ENCODE data around the gene TMEM151B. TPM values are rescaled to one million over a fixed set of nuclear protein-coding genes. Genes with fewer than 3 reads are reported as not detected.
"Not testable (repeated sequence)": the region's sequence is repeated elsewhere in the genome, so short reads cannot be mapped to it uniquely, and the experiment has no call there.

TMEM151B gene
- total RNA-seq, 1 experiment from 2014 or later = 0.20 TPM

DNA sequence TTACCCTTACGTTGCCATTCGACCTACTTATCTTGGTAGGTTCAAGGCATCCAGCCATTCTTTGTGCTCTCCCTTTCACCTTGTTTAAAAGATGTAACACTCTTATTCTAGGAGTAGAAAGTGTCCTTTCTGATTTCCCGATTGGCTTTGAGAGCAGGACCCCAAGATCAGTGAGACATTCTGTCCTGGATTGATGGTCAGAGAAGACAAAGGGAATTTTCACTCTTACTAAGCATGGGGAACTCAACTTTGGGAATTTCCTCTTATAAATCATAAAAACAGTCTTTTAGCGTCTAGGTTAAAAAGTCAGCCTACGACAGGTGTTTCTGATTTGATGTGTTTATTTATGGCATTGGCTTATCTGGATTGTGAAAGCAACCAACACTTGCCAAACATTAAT is 45.7 kb downstream of the TMEM151B start:
- no peak overlapping the region for H3K4me3 ChIP-seq
- H3K27me3 ChIP-seq = peaks cover 56% of the 10 kb centered on the region
- H3K36me3 ChIP-seq = peaks cover 16% of the 10 kb centered on the region
- no peak for DNase-seq
- H3K9me3 ChIP-seq = no peaks in the 10 kb centered on the region; the same call in 1 of the 2 replicates

DNA sequence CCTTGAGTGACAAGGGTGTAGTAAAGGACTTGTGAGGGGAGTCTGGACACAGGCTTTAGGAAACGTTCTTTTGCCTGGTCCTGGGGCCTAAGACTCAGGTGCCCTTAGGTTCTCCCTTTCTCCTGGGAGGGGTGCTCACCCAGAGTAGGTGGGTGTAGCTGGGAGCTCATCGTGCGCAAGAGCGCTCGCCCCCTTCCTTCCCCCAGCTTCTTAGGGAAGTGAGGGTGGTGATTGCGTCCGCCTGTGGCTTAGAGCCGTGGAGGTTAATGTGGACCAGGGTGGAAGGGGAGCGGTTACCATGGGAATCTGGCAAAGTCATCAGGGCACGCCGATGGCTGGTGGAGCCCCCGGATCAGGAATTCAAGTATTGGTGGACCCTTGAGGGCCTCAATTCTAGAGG is 46.2 kb downstream of the TMEM151B start:
- no peak for DNase-seq
- H3K9me3 ChIP-seq = no peaks in the 10 kb centered on the region; the same call in 1 of the 2 replicates
- peaks cover 61% of the 10 kb centered on the region for H3K27me3 ChIP-seq
- H3K36me3 ChIP-seq = peaks cover 11% of the 10 kb centered on the region
- H3K4me3 ChIP-seq = no peak overlapping the region

DNA sequence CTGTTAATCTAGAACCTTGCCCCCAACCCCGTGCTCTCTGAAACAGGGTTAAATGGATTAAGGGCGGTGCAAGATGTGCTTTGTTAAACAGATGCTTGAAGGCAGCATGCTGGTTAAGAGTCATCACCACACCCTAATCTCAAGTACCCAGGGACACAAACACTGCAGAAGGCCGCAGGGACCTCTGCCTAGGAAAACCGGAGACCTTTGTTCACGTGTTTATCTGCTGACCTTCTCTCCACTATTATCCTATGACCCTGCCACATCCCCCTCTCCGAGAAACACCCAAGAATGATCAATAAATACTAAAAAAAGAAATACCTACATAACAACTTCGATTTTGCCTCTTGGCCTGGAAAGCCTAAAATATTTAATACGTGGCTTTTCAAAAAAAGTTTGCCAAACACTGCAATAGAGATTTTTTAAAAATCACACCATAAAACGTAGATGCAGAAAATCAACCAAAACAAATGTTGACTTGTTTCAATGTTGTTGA is 46.9 kb downstream of the TMEM151B start:
- H3K27me3 ChIP-seq = peaks cover 65% of the 10 kb centered on the region
- not testable (repeated sequence) for H3K9me3 ChIP-seq, DNase-seq, H3K4me3 ChIP-seq, H3K36me3 ChIP-seq

DNA sequence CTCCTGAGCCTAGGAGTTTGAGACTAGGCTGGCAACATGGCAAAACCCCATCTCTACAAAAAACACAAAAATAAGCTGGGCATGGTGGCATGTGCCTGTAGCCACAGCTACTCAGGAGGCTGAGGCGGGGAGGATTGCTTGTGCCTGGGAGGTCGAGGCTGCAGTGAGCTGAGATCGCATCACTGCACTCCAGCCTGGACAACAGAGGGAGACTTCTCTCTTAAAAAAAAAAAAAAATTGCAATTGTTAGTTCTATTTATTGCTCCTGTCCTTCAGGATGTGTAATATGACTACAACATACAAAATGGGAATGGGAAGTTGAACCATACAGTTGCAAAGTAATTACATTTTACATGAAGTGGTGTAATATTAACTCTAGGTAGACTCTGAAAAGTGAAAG is 51.0 kb downstream of the TMEM151B start:
- H3K36me3 ChIP-seq = no peaks in the 10 kb centered on the region
- no peak overlapping the region for H3K4me3 ChIP-seq
- H3K27me3 ChIP-seq = peaks cover 77% of the 10 kb centered on the region
- DNase-seq = no peak
- no peaks in the 10 kb centered on the region; the same call in 1 of the 2 replicates for H3K9me3 ChIP-seq

DNA sequence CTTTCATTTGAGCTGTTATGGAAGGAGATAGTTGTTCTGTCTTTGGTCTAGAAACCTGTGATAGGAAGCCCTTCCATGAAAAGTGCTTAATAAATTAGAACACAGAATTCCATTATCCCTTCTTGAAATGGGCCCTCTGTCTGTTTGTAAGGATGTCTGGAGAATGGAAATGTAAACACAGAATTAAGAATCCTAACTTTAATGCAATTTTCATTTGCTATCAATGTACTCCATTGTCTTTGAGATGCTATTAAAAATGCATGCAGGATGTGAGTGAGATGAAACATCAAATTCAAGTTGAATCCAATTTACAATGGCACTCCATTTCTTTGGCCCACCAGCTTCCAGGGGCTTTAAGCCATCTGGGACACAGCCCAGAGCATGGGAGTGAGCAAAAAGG is 56.8 kb downstream of the TMEM151B start:
- peaks cover 65% of the 10 kb centered on the region for H3K27me3 ChIP-seq
- no peak for DNase-seq
- H3K9me3 ChIP-seq = no peaks in the 10 kb centered on the region
- no peak overlapping the region for H3K4me3 ChIP-seq
- H3K36me3 ChIP-seq = no peaks in the 10 kb centered on the region

DNA sequence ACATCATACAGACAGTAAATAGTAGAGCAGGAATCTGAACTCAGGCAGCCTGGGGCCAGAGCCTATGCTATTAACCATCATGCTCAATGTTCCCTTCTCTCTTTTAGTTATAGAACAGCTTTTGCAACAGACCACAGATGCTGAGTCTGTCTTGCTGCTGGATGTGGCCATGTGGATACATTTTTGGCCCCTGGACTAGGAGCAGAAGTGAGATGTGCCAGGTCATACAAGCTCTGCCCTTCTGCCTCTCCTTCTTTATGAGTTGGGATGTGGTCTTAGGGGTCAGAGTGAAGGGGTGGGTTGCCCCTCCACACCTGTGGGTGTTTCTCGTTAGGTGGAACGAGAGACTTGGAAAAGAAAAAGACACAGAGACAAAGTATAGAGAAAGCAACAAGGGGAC is 57.5 kb downstream of the TMEM151B start:
- DNase-seq = no peak
- peaks cover 60% of the 10 kb centered on the region for H3K27me3 ChIP-seq
- no peaks in the 10 kb centered on the region for H3K36me3 ChIP-seq
- no peak overlapping the region for H3K4me3 ChIP-seq
- no peaks in the 10 kb centered on the region for H3K9me3 ChIP-seq

DNA sequence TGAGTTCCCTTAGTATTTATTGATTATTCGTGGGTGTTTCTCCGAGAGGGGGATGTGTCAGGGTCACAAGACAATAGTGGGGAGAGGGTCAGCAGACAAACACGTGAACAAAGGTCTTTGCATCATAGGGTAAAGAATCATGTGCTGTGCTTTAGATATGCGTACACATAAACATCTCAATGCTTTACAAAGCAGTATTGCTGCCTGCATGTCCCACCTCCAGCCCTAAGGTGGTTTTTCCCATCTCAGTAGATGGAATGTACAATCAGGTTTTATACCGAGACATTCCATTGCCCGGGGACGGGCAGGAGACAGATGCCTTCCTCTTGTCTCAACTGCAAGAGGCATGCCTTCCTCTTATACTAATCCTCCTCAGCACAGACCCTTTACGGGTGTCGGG is 58.0 kb downstream of the TMEM151B start:
- DNase-seq, H3K9me3 ChIP-seq, H3K4me3 ChIP-seq, H3K36me3 ChIP-seq: not testable (repeated sequence)
- H3K27me3 ChIP-seq = peaks cover 56% of the 10 kb centered on the region

DNA sequence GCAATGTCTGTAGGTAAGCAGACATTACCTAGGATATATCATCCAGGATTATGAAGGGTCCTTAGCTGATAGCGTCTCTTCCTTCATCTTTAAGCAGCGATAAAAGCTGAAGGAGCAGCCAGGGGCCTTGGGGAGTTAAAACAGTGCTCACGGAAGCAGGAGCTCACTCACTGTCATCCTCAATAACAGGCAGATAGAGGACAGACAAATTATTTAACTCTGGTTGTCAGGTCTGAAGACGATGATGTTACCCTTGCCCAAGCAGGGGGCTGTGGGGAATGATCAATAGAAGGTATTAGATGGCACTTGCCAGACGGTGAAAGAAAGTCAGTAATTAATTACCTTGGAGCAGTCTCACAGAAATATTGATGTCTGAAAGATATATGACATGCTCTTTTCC is 59.6 kb downstream of the TMEM151B start:
- Histone ChIP-seq H3K4me3 (no peak overlapping the region), H3K9me3 (no peaks in the 10 kb centered on the region), H3K36me3 (no peaks in the 10 kb centered on the region), H3K27me3 (peaks cover 50% of the 10 kb centered on the region)
- no peak for DNase-seq

DNA sequence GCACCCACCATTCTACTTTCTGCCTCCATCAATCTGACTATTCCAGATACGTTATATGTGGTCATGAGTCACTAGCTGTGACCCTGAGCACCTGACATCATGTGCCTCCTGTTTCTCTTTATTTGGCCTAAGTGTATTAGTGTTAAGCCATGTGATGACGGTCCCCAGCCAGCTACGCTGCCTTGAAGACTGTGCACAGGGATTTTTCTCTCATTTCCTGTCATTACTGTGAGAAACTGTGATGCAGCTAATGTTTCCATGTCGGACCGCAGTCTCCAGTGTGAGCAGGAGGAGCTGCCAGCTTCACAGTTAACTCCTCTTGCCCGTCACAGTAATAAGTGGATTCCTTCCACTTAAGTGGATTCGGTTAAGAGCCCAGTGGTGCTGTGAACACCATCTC is 62.3 kb downstream of the TMEM151B start:
- DNase-seq = no peak

DNA sequence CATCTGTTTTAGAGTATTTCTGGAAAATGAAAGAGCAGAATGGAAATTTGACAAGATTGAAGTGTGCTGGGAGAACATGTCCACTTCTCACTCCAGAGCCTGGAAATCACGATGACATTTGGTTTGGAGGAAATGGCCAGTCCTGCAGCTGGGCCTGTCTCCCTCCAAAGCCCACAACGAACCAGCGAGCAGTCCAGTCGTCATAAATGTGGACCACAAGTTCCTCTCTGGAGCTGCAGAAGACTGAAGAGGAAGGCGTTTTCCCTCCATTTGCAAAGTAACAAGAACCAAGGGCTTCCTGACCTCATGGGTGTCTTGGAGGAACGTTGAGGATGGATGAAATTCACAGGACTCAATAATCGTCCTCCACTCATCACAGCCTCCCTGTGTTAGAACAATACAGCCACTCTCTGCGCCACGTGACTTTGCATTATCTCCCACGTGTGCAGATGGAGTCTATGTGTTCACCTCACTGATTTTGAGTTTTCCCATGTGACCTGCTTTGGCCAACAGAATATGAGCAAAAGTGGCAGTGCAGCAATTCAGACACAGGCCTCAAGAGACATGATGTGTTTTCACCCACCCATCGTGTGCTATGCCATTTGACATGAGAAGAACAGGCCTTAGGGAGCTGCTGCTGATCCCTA is 63.1 kb downstream of the TMEM151B start:
- Histone ChIP-seq H3K27me3 (peaks cover 26% of the 10 kb centered on the region), H3K36me3 (no peaks in the 10 kb centered on the region), H3K4me3 (no peak overlapping the region), H3K9me3 (no peaks in the 10 kb centered on the region)
- no peak for DNase-seq

More for the DNA sequence above, 62.3 kb downstream of the TMEM151B start:
- Histone ChIP-seq H3K36me3 (no peaks in the 10 kb centered on the region), H3K27me3 (peaks cover 31% of the 10 kb centered on the region), H3K4me3 (no peak overlapping the region), H3K9me3 (no peaks in the 10 kb centered on the region)

DNA sequence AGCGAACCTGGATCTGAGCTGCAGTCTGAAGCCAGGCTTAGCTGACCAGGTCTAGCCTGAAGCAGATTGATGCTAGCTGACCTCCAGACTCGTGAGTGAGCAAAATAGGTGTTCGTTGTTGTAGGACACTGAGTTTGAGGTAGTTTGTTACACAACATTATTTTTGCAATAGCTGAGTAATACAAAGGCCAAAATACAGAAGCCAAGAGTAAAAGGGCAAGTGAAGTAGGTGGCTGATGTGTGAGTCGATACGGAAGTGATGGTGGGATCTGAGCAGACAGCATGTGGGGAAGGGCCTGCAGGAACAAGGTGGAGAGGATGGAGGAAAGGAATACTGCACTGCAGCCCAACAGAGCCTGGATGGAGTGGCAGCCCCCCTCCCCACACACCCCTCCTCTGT is 63.7 kb downstream of the TMEM151B start:
- Histone ChIP-seq H3K36me3 (no peaks in the 10 kb centered on the region), H3K27me3 (peaks cover 23% of the 10 kb centered on the region), H3K9me3 (no peaks in the 10 kb centered on the region), H3K4me3 (no peak overlapping the region)
- DNase-seq = no peak

DNA sequence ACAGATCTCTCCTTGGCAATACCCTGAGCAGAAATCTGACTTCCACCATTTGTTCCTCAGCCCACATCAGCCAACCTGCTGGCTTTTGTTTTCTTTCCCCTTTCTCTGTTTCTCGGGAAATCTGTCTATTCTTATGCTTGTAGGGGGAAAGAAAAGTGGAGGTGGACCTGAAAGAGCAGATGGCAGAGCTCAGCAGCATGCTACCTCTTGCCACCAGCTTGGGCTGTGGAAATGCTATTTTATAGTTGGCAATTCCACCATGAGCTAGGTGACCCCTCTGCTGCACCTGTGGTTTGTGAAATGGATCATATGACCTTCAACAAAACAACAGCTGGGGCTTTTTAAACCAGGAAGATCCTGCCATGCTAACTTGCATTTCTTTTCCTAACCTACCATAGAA is 65.4 kb downstream of the TMEM151B start:
- no peaks in the 10 kb centered on the region for H3K9me3 ChIP-seq
- H3K4me3 ChIP-seq = no peak overlapping the region
- DNase-seq = no peak
- H3K36me3 ChIP-seq = no peaks in the 10 kb centered on the region
- peaks cover 10% of the 10 kb centered on the region for H3K27me3 ChIP-seq

DNA sequence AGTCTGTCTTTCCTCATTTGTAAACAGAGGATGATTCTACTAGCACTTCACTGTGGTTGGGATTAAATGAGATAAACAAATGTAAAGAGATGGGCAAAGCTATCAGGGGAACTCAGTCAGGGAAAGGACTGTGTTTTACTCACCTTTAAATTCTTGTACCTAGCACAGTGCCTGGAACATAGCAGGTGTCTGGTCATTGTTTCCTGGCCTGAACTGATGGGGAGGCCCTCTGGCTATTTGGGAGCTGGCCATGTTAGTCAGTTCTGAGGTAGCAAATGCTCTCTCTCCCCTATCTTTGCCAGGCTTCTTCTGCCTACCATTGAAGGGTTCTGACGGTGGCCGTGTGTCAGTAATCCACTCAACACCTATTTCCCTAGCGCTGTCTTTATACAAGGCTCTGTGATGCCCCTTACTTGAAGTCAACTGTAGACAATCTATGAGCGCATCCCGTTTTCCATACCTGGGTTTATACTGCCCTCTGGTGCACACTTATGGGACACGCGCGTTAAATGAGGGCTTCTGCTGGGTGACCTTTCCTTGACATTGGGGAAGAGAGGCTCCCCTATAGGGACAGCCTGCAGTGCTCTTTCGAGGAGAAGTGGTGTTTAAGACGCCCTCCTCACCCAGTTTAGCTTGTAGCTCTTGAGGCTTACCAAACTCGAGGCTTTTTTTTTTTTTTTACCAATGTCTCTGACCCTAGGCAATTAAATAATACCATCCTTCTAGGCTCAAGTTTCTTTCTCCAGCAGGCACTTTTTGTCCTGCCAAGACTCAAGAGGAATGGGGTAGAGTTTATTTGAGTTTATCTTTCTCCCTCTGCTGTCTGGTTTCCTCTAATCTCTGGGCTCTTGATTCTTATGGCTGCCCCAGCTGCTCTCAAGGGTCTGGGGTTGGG is 68.2 kb downstream of the TMEM151B start:
- peak; percentile 73 for DNase-seq
- Histone ChIP-seq H3K36me3 (no peaks in the 10 kb centered on the region), H3K4me3 (no peak overlapping the region), H3K27me3 (peaks cover 31% of the 10 kb centered on the region), H3K9me3 (no peaks in the 10 kb centered on the region)

DNA sequence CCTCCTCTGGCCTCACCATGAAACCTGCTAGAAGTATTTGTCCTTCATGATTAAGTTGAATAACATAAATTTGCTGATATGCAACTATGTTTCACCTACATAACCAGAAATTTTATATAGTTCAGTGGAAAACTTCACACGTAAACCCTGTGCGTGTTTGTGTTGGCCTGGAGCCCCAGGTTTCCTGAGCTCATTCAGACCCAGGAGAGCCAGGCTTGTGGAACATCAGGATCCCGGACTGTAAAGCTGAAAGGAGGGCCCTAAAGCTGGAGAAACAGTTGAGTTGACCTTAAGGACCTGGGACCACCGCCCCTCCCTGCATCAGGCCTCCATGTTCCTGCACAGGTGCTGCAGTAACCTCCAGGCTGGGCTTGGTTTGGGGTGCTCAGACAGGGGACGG is 69.1 kb downstream of the TMEM151B start:
- H3K27me3 ChIP-seq = peaks cover 39% of the 10 kb centered on the region
- no peak for DNase-seq

DNA sequence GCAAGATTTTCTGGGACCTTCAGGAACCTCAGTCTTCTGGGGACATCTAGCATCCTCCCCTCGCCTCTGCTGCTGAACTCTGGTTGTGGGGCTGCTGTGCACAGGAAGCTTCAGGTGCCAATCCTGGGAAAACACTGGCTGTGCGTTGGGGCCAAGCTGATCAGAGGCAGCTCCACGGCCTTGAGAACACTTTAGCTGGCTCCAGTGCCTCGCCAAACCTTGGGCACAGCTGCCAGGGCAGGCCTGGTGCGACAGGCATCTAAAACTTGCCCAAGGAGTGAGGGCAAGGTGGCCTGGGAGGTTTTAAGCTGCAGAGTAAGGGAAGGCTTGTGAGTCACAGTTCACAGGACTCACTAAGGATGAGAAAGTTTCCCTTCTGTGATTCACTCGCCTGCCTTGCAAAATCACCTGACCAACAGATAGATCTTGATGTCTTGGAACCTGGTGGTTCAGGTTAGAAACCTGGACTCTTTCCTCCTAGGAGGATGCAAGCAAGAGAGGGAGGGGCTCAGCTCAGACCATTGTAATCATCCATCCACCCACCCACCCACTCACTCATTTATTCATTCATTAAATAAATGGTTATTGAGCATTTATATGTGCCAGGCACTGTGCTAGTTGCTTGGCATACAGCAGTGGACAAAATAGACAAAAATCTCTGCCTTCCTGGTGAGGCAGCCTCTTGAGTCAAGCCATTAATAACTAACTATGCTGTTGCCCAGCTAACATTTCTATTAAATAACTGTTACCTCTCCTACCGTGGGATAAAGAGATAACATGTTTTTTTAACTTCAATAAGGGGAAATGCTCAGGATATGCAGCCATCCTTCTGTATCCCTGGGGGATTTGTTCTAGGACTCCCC is 69.7 kb downstream of the TMEM151B start:
- Histone ChIP-seq H3K4me3 (no peak overlapping the region), H3K36me3 (no peaks in the 10 kb centered on the region), H3K27me3 (peaks cover 46% of the 10 kb centered on the region), H3K9me3 (no peaks in the 10 kb centered on the region)
- DNase-seq = no peak

More for the DNA sequence above, 69.1 kb downstream of the TMEM151B start:
- Histone ChIP-seq H3K4me3 (no peak overlapping the region), H3K9me3 (no peaks in the 10 kb centered on the region), H3K36me3 (no peaks in the 10 kb centered on the region)

DNA sequence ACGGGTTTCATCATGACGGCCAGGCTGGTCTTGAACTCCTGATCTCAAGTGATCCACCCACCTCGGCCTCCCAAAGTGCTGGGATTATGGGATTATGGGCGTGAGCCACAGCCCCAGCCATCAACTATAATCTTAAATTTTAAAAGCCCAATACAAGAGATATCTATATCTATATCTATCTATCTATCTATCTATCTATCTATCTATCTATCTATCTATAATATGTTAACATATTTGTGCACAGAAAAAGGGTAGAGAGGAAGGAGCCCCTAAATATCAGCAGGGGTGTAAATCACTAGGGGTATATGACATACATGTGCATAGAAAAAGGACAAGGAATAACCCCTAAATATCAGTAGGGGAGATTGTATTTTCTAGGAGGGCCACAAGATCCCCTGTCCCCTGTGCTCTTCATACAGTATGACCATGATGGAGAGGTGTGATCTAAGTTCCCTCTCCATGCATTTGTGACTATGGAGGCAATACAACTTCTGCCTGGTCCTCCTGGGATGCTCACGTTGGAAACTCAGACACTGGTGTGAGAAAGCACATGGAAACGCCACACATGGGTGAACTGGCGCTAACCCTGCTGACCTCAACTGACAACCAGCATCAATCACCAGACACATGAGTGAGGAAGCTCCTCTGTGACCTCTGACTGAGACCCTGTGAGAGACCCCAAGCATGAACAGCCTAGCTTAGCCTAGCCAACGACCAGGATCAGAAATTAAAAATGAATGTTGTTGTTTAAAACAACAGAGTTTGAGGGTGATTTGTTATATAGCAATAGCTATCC is 71.0 kb downstream of the TMEM151B start:
- Histone ChIP-seq H3K27me3 (peaks cover 54% of the 10 kb centered on the region), H3K36me3 (no peaks in the 10 kb centered on the region), H3K9me3 (no peaks in the 10 kb centered on the region), H3K4me3 (no peak overlapping the region)
- DNase-seq = no peak
